ENCODE data around the gene PLEKHJ1. TPM values are rescaled to one million over a fixed set of nuclear protein-coding genes. Genes with fewer than 3 reads are reported as not detected.

Gene PLEKHJ1
- total and polyA plus RNA-seq, 2 of the 13 experiments (the other 11 are each of a cell fraction or from before 2014, with no cell fraction given): 70.5 to 130 TPM

DNA sequence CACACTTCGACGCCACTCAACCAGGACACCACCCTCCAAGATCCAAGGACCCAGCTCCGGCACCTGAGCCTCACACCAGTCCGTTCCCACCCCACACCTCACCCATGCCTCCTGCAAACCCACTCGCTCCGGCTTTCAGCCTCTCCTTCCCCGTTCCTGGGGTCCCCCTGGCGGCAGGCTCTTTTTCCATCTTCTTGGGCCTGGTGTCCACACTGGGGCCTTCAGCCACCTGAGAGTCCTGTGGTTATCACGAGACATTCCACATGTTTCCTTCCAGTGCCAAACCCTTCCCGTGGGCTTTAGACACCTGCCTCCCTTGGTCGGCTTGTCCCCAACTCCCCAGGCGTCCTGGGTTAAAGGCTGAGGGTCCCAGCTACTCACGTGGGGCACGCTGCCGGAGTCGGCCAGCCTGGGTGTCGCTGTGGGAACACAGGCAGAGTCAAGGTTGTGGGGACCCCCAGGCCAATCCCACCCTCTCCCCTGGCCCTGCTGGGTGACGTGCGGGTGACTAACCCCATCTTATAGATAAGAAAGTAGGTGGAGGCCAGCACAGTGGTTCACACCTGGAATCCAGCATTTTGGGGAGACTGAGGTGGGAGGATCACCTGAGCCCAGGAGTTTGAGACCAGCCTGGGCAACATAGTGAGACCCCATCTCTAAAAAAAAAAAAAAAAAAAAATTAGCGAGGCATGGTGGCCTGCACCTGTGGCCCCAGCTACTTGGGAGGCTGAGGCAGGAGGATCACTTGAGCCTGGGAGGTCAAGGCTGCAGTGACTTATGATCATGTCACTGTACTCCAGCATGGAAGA lies 18.1 kb upstream of the PLEKHJ1 start (continued):
- TF ChIP-seq, protein P1, sequence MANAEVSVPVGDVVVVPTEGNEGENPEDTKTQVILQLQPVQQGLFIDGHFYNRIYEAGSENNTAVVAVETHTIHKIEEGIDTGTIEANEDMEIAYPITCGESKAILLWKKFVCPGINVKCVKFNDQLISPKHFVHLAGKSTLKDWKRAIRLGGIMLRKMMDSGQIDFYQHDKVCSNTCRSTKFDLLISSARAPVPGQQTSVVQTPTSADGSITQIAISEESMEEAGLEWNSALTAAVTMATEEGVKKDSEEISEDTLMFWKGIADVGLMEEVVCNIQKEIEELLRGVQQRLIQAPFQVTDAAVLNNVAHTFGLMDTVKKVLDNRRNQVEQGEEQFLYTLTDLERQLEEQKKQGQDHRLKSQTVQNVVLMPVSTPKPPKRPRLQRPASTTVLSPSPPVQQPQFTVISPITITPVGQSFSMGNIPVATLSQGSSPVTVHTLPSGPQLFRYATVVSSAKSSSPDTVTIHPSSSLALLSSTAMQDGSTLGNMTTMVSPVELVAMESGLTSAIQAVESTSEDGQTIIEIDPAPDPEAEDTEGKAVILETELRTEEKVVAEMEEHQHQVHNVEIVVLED (CRISPR knock-in tag; IDR thresholded peaks at IDR 0.05; ENCODE audit: borderline replicate concordance): no peak
- TF ChIP-seq ZNF33B (CRISPR knock-in tag; IDR thresholded peaks at IDR 0.05): no peak
- no peak for TF ChIP-seq ZNF737 (CRISPR knock-in tag; IDR thresholded peaks at IDR 0.05; ENCODE audit: borderline replicate concordance)
- no peak for TF ChIP-seq MEIS1 (CRISPR knock-in tag; IDR thresholded peaks at IDR 0.05; ENCODE audit: borderline replicate concordance)
- 0 out of 2 replicates have a peak, but pooled peaks have one; percentile 59 for TF ChIP-seq CENPT (CRISPR knock-in tag; IDR thresholded peaks at IDR 0.05; ENCODE audit: low read depth)
- TF ChIP-seq TEAD3 (CRISPR knock-in tag; optimal IDR thresholded peaks at IDR 0.05; ENCODE audit: borderline replicate concordance): peak; percentile 51
- 0 out of 2 replicates have a peak, but pooled peaks have one; percentile 16 for TF ChIP-seq NRL (CRISPR knock-in tag; IDR thresholded peaks at IDR 0.05; ENCODE audit: borderline replicate concordance)
- no peak for TF ChIP-seq SCMH1 (CRISPR knock-in tag; IDR thresholded peaks at IDR 0.05; ENCODE audit: borderline replicate concordance)
- TF ChIP-seq SMARCE1 (IDR thresholded peaks at IDR 0.05; ENCODE audit: borderline replicate concordance): no peak
- no peak for TF ChIP-seq NCOR1 (IDR thresholded peaks at IDR 0.05; ENCODE audit: borderline replicate concordance, low read length)
- TF ChIP-seq, protein P2, sequence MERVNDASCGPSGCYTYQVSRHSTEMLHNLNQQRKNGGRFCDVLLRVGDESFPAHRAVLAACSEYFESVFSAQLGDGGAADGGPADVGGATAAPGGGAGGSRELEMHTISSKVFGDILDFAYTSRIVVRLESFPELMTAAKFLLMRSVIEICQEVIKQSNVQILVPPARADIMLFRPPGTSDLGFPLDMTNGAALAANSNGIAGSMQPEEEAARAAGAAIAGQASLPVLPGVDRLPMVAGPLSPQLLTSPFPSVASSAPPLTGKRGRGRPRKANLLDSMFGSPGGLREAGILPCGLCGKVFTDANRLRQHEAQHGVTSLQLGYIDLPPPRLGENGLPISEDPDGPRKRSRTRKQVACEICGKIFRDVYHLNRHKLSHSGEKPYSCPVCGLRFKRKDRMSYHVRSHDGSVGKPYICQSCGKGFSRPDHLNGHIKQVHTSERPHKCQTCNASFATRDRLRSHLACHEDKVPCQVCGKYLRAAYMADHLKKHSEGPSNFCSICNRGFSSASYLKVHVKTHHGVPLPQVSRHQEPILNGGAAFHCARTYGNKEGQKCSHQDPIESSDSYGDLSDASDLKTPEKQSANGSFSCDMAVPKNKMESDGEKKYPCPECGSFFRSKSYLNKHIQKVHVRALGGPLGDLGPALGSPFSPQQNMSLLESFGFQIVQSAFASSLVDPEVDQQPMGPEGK (CRISPR knock-in tag; IDR thresholded peaks at IDR 0.05): no peak
- TF ChIP-seq, protein P3, sequence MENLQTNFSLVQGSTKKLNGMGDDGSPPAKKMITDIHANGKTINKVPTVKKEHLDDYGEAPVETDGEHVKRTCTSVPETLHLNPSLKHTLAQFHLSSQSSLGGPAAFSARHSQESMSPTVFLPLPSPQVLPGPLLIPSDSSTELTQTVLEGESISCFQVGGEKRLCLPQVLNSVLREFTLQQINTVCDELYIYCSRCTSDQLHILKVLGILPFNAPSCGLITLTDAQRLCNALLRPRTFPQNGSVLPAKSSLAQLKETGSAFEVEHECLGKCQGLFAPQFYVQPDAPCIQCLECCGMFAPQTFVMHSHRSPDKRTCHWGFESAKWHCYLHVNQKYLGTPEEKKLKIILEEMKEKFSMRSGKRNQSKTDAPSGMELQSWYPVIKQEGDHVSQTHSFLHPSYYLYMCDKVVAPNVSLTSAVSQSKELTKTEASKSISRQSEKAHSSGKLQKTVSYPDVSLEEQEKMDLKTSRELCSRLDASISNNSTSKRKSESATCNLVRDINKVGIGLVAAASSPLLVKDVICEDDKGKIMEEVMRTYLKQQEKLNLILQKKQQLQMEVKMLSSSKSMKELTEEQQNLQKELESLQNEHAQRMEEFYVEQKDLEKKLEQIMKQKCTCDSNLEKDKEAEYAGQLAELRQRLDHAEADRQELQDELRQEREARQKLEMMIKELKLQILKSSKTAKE (CRISPR knock-in tag; IDR thresholded peaks at IDR 0.05; ENCODE audit: borderline replicate concordance): no peak
- 0 out of 2 replicates have a peak, but pooled peaks have one; percentile 11 for TF ChIP-seq SALL1 (CRISPR knock-in tag; IDR thresholded peaks at IDR 0.05)
- TF ChIP-seq REPIN1 (CRISPR knock-in tag; IDR thresholded peaks at IDR 0.05; ENCODE audit: borderline replicate concordance, low read depth): no peak
- TF ChIP-seq ZBTB1 (CRISPR knock-in tag; IDR thresholded peaks at IDR 0.05; ENCODE audit: borderline replicate concordance): no peak
- no peak for TF ChIP-seq ZNF879 (CRISPR knock-in tag; IDR thresholded peaks at IDR 0.05)
- no peak for TF ChIP-seq ZSCAN20 (CRISPR knock-in tag; IDR thresholded peaks at IDR 0.05; ENCODE audit: borderline replicate concordance)
- TF ChIP-seq, protein P4, sequence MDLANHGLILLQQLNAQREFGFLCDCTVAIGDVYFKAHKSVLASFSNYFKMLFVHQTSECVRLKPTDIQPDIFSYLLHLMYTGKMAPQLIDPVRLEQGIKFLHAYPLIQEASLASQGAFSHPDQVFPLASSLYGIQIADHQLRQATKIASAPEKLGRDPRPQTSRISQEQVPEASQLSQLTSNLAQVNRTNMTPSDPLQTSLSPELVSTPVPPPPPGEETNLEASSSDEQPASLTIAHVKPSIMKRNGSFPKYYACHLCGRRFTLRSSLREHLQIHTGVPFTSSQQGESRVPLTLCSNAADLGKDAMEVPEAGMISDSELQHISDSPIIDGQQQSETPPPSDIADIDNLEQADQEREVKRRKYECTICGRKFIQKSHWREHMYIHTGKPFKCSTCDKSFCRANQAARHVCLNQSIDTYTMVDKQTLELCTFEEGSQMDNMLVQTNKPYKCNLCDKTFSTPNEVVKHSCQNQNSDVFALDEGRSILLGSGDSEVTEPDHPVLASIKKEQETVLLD (CRISPR knock-in tag; IDR thresholded peaks at IDR 0.05; ENCODE audit: low read depth): no peak
- TF ChIP-seq, protein P5, sequence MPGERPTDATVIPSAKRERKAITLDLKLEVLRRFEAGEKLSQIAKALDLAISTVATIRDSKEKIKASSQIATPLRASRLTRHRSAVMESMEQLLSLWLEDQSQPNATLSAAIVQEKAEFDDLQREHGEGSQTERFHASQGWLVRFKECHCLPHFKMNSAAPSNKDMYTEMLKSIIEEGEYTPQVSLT (CRISPR knock-in tag; IDR thresholded peaks at IDR 0.05; ENCODE audit: borderline replicate concordance, low read depth): no peak
- no peak for TF ChIP-seq RARA (CRISPR knock-in tag; IDR thresholded peaks at IDR 0.05)
- TF ChIP-seq ZNF235 (CRISPR knock-in tag; IDR thresholded peaks at IDR 0.05; ENCODE audit: borderline replicate concordance): no peak
